Measurements from ENCODE around the gene CELF5. TPM values are rescaled to one million over a fixed set of nuclear protein-coding genes. Genes with fewer than 3 reads are reported as not detected.
"Not testable (repeated sequence)": the region's sequence is repeated elsewhere in the genome, so short reads cannot be mapped to it uniquely, and the experiment has no call there.

Gene CELF5
- polyA plus RNA-seq, 4 donors, result 0.51 to 2.0 (median 0.75) TPM

GRCh38 chr19:3287814-3288213 lies 63.4 kb downstream of the CELF5 start:
- DNase-seq (ENCODE audit: low read depth in 4 of 4, low spot score in 3 of 4), result no peak

DNA sequence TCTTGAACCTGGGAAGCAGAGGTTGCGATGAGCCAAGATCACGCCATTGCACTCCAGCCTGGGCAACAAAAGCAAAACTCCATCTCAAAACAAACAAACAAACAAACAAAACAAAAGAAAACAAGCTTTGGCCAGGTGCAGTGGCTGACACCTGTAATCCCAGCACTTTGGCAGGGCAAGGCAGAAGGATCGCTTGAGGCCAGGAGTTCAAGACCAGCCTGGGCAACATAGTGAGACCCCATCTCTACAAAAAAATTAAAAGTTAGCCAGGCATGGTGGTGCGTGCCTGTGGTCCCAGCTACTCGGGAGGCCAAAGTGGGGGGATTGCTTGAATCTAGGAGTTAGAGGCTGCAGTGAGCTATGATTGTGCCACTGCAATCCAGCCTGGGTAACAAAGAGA lies 64.0 kb downstream of the CELF5 start:
- DNase-seq (ENCODE audit: low read depth in 4 of 4, low spot score in 3 of 4), result not testable (repeated sequence)

- DNase-seq (ENCODE audit: low read depth in 4 of 4, low spot score in 3 of 4), result no peak
Observed at GRCh38 chr19:3289971-3290569, 65.6 kb downstream of the CELF5 start.

- DNase-seq (ENCODE audit: low read depth in 4 of 4, low spot score in 3 of 4), result not testable (repeated sequence)
Observed at GRCh38 chr19:3290858-3291257, 66.4 kb downstream of the CELF5 start.

DNA sequence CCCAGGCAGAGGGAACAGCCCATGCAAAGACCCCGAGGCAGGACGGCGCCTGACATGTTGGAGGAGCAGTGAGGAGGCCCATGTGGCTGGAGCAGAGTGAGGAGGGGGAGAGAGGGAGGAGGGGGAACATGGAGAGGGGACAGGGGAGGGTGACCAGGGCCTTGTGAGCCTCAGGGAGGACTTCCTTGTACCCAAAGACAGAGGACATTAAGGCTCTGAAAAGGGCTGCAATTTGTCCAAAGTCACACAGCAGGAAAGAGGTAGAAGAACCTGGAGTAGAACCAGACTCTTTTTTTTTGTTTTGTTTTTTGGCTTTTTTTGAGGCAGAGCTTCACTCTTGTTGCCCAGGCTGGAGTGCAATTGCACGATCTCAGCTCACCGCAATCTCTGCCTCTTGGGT lies 67.2 kb downstream of the CELF5 start:
- DNase-seq (ENCODE audit: low read depth in 4 of 4, low spot score in 3 of 4), result no peak

- no peak for DNase-seq (ENCODE audit: low read depth in 4 of 4, low spot score in 3 of 4)
Observed at GRCh38 chr19:3292958-3293529, 68.6 kb downstream of the CELF5 start.

- no peak for DNase-seq (ENCODE audit: low read depth in 4 of 4, low spot score in 3 of 4)
Observed at GRCh38 chr19:3293560-3293959, 69.1 kb downstream of the CELF5 start.

GRCh38 chr19:3294080-3294850 lies 69.8 kb downstream of the CELF5 start:
- no peak for DNase-seq (ENCODE audit: low read depth in 4 of 4, low spot score in 3 of 4)

GRCh38 chr19:3295581-3295980 lies 71.1 kb downstream of the CELF5 start:
- DNase-seq (ENCODE audit: low read depth in 4 of 4, low spot score in 3 of 4), result no peak

DNA sequence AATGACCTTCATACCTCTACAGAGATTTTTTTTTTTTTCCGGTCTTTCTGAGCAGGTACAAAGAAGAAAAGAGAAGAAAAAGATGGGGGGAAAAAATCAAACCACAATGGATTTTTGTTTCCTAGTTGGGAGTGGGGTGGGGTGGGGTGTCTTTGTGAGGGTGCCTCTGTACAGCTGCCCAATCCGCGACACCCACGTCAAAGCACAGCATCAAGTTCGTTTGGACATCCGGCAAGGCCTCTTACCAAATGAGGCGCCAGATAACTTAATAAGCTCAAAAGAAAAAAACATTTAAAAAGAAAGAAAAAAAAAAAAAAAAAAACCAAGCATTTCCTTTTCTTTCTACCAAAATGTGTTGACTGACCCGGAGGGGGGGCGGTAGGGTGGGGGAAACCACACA lies 71.6 kb downstream of the CELF5 start:
- DNase-seq (ENCODE audit: low read depth in 4 of 4, low spot score in 3 of 4), result no peak

DNA sequence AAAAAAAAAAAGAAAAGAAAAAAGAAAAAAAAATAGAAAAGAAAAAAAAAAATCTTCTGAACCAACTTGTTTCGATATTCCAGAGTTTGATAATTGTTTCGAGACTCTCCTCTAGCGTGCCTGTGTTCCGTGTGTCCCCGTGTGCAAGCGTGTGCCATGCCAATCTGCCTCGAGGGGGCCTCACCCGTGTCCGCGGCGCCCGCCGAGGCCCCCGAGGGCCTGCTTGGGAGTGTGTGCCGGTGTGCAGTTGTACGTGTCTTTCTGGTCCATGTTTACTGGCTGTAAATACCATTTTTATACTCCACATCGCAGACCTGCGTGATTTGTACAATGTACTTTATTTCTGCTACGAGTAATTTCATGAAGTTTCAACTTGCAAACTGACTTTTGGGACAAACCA lies 72.0 kb downstream of the CELF5 start:
- no peak for DNase-seq (ENCODE audit: low read depth in 4 of 4, low spot score in 3 of 4)

GRCh38 chr19:3298853-3299449 lies 74.5 kb downstream of the CELF5 start:
- DNase-seq (ENCODE audit: low read depth in 4 of 4, low spot score in 3 of 4), result no peak

GRCh38 chr19:3300566-3300965 lies 76.1 kb downstream of the CELF5 start:
- DNase-seq (ENCODE audit: low read depth in 4 of 4, low spot score in 3 of 4), result not testable (repeated sequence)

GRCh38 chr19:3302755-3303154 lies 78.3 kb downstream of the CELF5 start:
- no peak for DNase-seq (ENCODE audit: low read depth in 4 of 4, low spot score in 3 of 4)

DNA sequence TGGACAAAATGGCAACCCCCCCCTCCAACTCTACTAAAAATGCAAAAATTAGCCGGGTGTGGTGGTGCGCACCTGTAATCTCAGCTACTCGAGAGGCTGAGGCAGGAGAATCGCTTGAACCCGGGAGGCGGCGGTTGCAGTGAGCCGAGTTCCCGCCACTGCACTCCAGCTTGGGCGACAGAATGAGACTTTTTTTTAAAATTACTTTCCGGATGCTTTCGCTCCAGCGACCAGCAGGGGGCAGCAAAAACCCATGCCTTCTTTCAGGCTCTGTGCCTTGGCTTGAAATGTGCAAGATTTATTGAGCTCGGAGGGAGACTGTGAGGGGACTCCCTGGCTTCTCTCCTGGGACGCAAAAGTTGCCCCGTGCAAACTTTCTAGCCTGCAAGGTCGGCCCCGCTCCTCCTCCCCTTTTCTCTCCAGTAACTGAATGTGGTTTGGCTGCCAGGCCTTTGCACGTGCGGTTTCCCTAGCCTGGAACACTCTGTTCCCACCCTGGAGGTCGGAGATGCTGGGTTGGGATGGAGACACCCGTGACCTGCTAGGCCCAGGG lies 80.5 kb downstream of the CELF5 start:
- DNase-seq (ENCODE audit: low read depth in 4 of 4, low spot score in 3 of 4), result peak in 2 of 4 donors; percentile 56 to 58

DNA sequence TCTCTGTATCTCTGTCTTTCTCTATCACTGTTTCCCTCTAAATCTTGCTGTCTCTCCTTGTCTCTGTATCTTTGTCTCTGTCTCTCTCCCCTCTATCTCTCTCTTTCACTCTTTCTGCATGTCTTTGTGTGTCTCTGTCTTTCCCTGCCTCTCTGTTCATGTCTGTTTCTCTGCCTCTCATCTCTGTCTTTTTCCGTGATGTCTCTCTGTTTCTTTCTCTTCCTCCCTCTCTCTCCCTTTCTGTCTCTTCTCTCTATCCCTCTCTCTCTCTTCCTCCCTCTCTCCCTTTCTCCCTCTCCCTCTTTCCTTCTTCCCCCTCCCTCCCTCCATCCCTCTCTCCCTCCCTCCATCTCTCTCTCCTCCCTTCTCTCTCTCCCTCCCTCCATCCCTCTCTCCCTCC lies 85.3 kb downstream of the CELF5 start:
- DNase-seq (ENCODE audit: low read depth in 4 of 4, low spot score in 3 of 4), result no peak

GRCh38 chr19:3310280-3310679 lies 85.8 kb downstream of the CELF5 start:
- no peak for DNase-seq (ENCODE audit: low read depth in 4 of 4, low spot score in 3 of 4)

- DNase-seq (ENCODE audit: low read depth in 4 of 4, low spot score in 3 of 4), result no peak
Observed at GRCh38 chr19:3310711-3311110, 86.2 kb downstream of the CELF5 start.

GRCh38 chr19:3313199-3313575 lies 88.7 kb downstream of the CELF5 start:
- DNase-seq (ENCODE audit: low read depth in 4 of 4, low spot score in 3 of 4), result no peak

DNA sequence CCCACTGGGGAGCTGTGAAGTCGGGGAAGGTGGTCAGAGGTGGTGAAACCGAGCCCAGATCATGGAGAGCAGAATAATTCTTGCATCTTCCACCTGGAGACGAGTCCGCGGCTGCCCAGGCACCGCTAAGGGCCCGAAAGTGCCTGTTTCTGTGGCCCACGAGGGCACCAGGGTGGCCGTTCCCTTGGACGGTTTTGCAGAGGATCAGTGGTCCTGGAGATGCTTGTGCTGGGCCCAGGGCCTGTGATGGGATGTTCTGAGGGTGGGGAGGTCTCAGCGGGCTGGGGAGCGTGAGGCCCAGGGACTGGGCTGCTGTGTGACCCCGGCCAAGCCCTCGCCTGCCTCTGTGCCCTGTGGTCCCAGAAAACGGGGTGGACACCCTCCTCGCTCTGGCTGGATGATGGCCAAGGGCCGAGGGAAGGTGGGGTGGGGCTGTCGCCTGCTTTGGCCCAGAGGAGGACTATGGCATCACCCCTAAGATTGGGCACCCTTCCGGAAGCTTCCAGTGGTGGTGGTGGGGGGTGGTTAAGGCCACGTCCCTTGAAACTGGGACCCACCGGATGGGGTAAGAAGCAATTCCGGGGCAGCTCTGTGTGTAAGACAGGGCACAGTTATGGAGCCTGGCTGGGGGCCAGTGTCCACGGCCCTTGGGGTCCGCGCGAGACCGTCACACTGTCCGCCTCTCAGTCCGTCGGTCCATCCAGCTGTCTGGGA lies 90.7 kb downstream of the CELF5 start:
- DNase-seq (ENCODE audit: low read depth in 4 of 4, low spot score in 3 of 4), result no peak

GRCh38 chr19:3315676-3315973 lies 91.2 kb downstream of the CELF5 start:
- no peak for DNase-seq (ENCODE audit: low read depth in 4 of 4, low spot score in 3 of 4)

Measured in right renal pelvis (tissue), 4 donors.